NT2/D1 (cell line): ENCODE measurements around the gene NEK3.
"Not testable (repeated sequence)": the region's sequence is repeated elsewhere in the genome, so short reads cannot be mapped to it uniquely, and the experiment has no call there.

Experiments
- DNase-seq: peaks from one replicate; pipeline ENCODE4 v3.0.0-alpha.2; 2011; ENCODE audit warnings: low read depth, low spot score
- H3K27me3 ChIP-seq: 2 replicates; pipeline ENCODE4 v1.6.0; 2011; ENCODE audit warnings: mild to moderate bottlenecking; ENCODE audit not compliant: insufficient read length, insufficient read depth
- H3K36me3 ChIP-seq: 2 replicates; pipeline ENCODE4 v1.6.1; 2011; ENCODE audit warnings: mild to moderate bottlenecking, low read length, mixed read lengths; ENCODE audit not compliant: insufficient read depth, insufficient read length
- H3K4me1 ChIP-seq: 2 replicates; pipeline ENCODE4 v1.5.1; 2011; ENCODE audit not compliant: insufficient read depth, insufficient read length
- H3K4me3 ChIP-seq: 2 replicates; pipeline ENCODE4 v1.5.1; 2011; ENCODE audit warnings: low read depth; ENCODE audit not compliant: insufficient read length
- H3K9ac ChIP-seq: 2 replicates; pipeline ENCODE4 v1.6.0; 2011; ENCODE audit warnings: low read depth; ENCODE audit not compliant: insufficient read length
- H3K9me3 ChIP-seq: 2 replicates; pipeline ENCODE4 v1.5.1; 2011; ENCODE audit warnings: mild to moderate bottlenecking, low read length; ENCODE audit not compliant: insufficient read depth
- SUZ12 ChIP-seq: IDR thresholded peaks from 2 replicates; pipeline ENCODE4 v1.6.1; 2011; ENCODE audit not compliant: insufficient read length, insufficient read depth; ENCODE audit errors: extremely low read depth
- YY1 ChIP-seq: IDR thresholded peaks from 2 replicates; pipeline ENCODE4 v1.6.1; 2011; ENCODE audit not compliant: insufficient read length, insufficient read depth
- ZNF274 ChIP-seq: IDR thresholded peaks from 2 replicates; pipeline ENCODE4 v1.6.1; 2011; ENCODE audit warnings: mild to moderate bottlenecking, low read depth, low read length

NEK3 gene

GRCh38 chr13:52105841-52106240 lies 53.6 kb downstream of the NEK3 start:
- no peak overlapping the region for H3K4me3 ChIP-seq
- TF ChIP-seq YY1 (no peak), SUZ12 (no peak), ZNF274 (no peak)
- DNase-seq = no peak
- no peaks in the 10 kb centered on the region for H3K9me3 ChIP-seq
- no peaks in the 10 kb centered on the region for H3K36me3 ChIP-seq
- no peaks in the 10 kb centered on the region for H3K4me1 ChIP-seq
- H3K9ac ChIP-seq = no peak overlapping the region
- no peaks in the 10 kb centered on the region for H3K27me3 ChIP-seq

- Histone ChIP-seq H3K9ac (no peak overlapping the region), H3K27me3 (no peaks in the 10 kb centered on the region), H3K4me3 (no peak overlapping the region), H3K36me3 (no peaks in the 10 kb centered on the region), H3K4me1 (no peaks in the 10 kb centered on the region), H3K9me3 (no peaks in the 10 kb centered on the region)
- TF ChIP-seq ZNF274 (no peak), YY1 (no peak), SUZ12 (no peak)
- DNase-seq = no peak
Measured at GRCh38 chr13:52104624-52105023, 54.8 kb downstream of the NEK3 start.

- no peak for TF ChIP-seq YY1
- TF ChIP-seq SUZ12 = no peak
- no peak for TF ChIP-seq ZNF274
- no peaks in the 10 kb centered on the region for H3K9me3 ChIP-seq
- H3K4me1 ChIP-seq = no peaks in the 10 kb centered on the region
- no peaks in the 10 kb centered on the region for H3K36me3 ChIP-seq
- no peaks in the 10 kb centered on the region for H3K27me3 ChIP-seq
- H3K4me3 ChIP-seq = no peak overlapping the region
- DNase-seq = no peak
- no peak overlapping the region for H3K9ac ChIP-seq
Measured at GRCh38 chr13:52103386-52103785, 56.0 kb downstream of the NEK3 start.

DNA sequence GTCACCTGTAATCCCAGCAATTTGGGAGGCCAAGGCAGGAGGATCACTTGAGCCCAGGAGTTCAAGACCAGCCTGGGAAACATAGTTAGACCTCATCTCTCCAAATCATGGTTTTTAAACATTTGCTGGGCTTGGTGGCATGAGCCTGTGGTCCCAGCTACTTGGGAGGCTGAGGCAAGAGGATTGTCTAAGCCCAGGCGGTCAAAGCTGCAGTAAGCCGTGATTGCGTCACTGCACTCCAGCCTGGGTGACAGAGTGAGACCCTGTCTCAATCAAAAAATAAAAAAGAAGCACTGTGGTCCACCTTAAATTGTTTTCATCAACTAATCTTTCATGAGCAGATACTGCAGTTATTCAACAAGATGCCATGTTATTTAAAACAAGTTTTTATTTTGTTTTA lies 57.0 kb downstream of the NEK3 start:
- not testable (repeated sequence) for H3K9me3 ChIP-seq, H3K4me3 ChIP-seq, H3K27me3 ChIP-seq, H3K4me1 ChIP-seq, H3K36me3 ChIP-seq, H3K9ac ChIP-seq, DNase-seq

DNA sequence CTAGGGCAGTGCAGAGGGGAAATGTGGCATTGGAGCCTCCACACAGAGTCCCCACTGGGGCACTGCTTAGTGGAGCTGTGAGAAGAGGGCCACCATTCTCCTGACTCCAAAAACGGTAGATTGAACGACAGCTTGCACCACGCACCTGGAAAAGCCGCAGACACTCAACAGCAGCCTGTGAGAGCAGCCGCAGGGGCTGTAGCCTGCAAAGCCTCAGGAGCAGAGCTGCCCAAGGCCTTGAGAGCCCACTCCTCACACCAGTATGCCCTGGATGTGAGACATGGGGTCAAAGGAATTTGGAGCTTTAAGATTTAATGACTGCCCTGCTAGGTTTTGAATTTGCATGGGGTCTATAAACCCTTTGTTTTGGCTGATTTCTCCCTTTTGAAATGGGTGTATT lies 62.2 kb downstream of the NEK3 start:
- Histone ChIP-seq H3K36me3 (no peaks in the 10 kb centered on the region), H3K9ac (no peak overlapping the region), H3K27me3 (no peaks in the 10 kb centered on the region), H3K4me3 (no peak overlapping the region), H3K9me3 (no peaks in the 10 kb centered on the region), H3K4me1 (no peaks in the 10 kb centered on the region)
- TF ChIP-seq YY1 = no peak
- no peak for TF ChIP-seq SUZ12
- DNase-seq = no peak

DNA sequence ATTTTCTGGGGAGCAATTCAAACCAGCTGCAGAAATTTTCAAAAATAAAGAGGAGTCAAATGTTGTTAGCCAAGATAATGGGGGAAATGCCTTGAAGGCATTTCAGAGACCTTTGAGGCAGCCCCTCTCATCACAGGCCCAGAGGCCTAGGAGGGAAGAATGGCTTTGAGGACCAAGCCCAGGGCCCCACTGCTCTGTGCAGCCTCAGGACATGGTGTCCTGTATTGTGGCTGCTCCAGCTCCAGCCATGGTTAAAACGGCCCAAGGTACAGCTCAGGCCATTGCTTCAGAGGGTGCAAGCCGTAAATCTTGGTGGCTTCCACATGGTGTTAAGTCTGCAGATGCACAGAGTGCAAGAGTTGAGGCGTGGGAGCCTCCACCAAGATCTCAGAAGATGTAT lies 62.6 kb downstream of the NEK3 start:
- H3K36me3 ChIP-seq = no peaks in the 10 kb centered on the region
- H3K4me3 ChIP-seq = no peak overlapping the region
- no peaks in the 10 kb centered on the region for H3K27me3 ChIP-seq
- TF ChIP-seq SUZ12 (no peak), ZNF274 (no peak), YY1 (no peak)
- no peaks in the 10 kb centered on the region for H3K9me3 ChIP-seq
- DNase-seq = no peak
- no peak overlapping the region for H3K9ac ChIP-seq
- no peaks in the 10 kb centered on the region for H3K4me1 ChIP-seq

DNA sequence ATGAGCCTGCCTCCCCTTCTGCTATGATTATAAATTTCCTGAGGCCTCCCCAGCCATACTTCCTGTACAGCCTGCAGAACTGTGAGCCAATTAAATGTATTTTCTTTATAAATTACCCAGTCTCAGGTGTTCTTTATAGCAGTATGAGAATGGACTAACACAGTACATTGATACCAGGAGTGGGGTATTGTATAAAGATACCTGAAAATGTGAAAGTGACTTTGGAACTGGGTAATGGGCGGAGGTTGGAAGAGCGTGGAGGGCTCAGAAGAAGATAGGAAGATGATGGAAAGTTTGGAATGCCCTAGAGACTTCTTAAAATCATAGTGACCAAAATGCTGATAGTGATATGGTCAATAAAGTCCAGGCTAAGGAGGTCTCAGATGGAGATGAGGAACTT lies 63.3 kb downstream of the NEK3 start:
- TF ChIP-seq ZNF274 (no peak), SUZ12 (no peak), YY1 (no peak)

DNA sequence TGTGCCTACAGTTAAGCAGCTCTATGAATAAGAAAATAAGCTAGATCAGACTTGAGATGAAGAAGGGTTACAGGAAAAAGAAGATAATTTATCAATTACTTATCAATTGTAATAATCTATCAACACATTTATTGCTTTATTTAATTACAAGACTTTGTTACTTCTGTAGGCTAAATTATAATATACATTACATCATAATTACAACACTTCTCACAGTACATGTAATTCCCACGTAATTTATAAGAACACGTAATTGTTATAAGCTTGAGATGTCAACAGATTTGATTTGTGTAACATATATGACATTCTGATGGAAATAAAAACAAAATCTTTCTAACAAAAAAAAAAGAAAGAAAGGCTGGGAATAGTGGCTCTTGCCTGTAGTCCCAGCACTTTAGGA lies 67.3 kb downstream of the NEK3 start:
- TF ChIP-seq YY1 = no peak
- TF ChIP-seq ZNF274 = no peak
- no peak for TF ChIP-seq SUZ12
- H3K9me3 ChIP-seq = no peaks in the 10 kb centered on the region
- no peak overlapping the region for H3K9ac ChIP-seq
- no peaks in the 10 kb centered on the region for H3K4me1 ChIP-seq
- no peaks in the 10 kb centered on the region for H3K36me3 ChIP-seq
- H3K27me3 ChIP-seq = no peaks in the 10 kb centered on the region
- no peak for DNase-seq
- no peak overlapping the region for H3K4me3 ChIP-seq

More for the DNA sequence above, 63.3 kb downstream of the NEK3 start:
- no peaks in the 10 kb centered on the region for H3K27me3 ChIP-seq
- no peak for DNase-seq
- no peaks in the 10 kb centered on the region for H3K4me1 ChIP-seq
- no peaks in the 10 kb centered on the region for H3K36me3 ChIP-seq
- H3K9me3 ChIP-seq = no peaks in the 10 kb centered on the region
- H3K9ac ChIP-seq = no peak overlapping the region
- no peak overlapping the region for H3K4me3 ChIP-seq
